GM18951 (cell line): ENCODE measurements around the gene KIF1A.

Experiments
- POLR2A ChIP-seq: IDR thresholded peaks from 4 replicates; pipeline ENCODE4 v1.6.1; 2011; ENCODE audit warnings: mild to moderate bottlenecking; ENCODE audit not compliant: insufficient read length, insufficient read depth; ENCODE audit errors: extremely low read depth
- in situ Hi-C: fragments of 300-500 bp; cut with MboI; formaldehyde crosslinking; loops from one replicate; pipeline ENCODE4 v1.12.0; 2022; ENCODE audit warnings: low sequenced_read_pairs, mixed read lengths, inconsistent platforms; ENCODE audit not compliant: unreplicated experiment

KIF1A gene

DNA sequence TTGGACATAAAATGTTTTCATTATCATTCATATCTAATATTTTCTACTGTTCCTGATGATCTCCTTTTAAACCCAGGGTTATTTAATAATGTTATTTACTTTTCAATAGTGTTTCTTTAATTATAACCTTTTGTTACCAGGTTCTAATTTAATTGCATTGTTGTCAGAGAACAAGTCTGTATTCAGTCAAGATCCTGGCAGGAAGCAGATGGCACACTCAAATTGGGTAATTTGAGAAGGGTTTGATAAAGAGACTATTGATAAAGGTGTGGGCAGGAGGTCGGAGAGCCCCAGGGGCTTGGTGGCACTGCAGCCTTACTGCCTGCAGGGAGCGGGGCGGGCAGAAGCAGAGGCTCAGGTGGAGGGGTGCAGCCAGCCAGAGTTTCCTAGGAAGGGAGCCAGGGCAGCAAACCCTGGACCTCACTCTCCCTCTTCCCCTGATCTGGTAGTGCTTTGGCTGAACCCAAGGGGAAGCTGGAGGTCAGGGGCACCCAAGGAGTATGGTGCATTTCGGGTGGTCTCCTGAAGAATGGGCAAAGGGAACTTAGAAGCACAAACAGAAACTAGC, 2.3 kb upstream of the KIF1A start:
- in situ Hi-C loops = no loop called here

GRCh38 chr2:240821429-240821778, 1.4 kb upstream of the KIF1A start:
- TF ChIP-seq POLR2A = no peak
- in situ Hi-C loops = no loop called here

More for the DNA sequence above, 2.3 kb upstream of the KIF1A start:
- no peak for TF ChIP-seq POLR2A

DNA sequence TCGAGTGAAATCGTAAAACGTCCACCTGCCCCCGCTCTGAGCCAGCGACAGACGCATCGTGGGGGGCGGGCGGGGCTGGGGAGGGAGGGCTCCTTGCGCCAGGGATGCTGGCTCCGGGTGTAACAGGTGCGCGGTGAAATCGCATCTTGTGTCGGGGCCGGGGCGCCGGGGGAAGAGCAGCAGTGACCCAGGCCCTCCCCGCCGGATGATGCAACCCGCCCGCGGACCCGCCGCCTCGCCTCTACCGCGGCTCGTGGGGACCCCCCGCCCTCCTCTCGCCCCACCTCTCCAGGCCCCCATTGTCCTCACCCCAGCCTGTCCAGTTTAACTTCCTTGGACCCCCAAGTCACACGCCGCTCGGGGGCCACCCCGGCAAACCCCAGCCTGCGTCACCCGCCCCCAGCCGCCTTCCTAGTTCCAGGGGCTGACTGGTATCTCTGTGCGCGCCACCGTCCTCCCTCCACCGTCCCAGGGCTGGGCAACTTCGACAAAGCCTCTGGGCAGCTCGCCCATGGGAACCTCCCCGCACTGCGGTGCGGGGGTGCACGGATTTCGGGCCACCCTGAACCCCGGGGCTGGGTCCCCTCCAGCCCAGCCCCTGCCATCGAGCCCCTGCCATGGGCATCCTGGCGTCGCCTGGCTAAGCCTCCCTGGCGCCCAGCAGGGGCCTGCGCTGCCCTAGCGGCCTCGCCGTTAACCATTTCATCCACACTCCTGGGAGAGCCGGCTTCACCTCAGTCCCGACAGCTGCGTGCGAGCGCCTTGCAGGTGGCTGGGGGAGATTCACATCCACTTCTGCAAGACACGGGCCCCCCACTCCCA, 799 bp upstream of the KIF1A start:
- in situ Hi-C loops = no loop called here
- TF ChIP-seq POLR2A = no peak

GRCh38 chr2:240819126-240819857, 727 bp downstream of the KIF1A start:
- no peak for TF ChIP-seq POLR2A
- in situ Hi-C loops = no loop called here

DNA sequence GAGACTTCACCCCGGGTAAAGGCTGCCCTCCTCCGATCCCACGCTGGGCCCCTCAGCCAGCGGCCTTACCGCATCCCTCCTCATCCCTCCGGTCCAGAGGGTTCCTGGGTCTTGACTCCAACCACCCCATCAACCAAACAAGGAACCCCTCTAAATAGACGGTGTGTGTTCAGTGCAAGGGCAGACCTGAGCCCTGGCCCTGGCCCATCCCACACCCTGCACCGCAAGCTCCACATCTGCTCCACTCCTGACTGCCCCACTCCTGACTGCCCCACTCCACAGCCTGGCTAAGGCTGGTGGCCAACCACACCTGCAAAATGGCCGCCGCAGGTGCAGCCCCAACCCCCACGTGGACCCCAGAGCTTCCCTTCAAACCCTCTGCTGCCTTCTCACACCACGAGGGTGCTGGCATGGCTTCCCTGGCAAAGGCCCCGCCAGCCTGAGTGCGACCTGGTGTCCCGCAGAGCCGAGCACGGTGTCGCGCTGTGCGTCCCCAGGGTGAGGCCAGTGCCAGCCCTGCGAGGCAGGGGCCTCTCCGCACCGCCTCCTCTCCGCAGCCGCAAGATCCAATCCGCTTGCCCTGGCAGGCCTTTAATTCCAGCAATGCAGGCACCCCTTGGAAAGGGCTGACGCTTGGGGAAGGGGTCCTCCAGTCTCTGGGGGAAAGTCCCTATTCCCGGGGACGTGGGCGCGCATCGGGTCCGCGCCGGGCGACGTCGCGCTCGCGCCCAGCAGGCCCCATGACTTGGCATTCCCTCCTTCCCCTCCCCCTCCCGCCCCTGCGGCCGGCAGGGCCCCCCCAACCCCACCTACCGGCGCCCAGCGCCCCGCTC, 1.5 kb downstream of the KIF1A start:
- in situ Hi-C loops = no loop called here
- no peak for TF ChIP-seq POLR2A

DNA sequence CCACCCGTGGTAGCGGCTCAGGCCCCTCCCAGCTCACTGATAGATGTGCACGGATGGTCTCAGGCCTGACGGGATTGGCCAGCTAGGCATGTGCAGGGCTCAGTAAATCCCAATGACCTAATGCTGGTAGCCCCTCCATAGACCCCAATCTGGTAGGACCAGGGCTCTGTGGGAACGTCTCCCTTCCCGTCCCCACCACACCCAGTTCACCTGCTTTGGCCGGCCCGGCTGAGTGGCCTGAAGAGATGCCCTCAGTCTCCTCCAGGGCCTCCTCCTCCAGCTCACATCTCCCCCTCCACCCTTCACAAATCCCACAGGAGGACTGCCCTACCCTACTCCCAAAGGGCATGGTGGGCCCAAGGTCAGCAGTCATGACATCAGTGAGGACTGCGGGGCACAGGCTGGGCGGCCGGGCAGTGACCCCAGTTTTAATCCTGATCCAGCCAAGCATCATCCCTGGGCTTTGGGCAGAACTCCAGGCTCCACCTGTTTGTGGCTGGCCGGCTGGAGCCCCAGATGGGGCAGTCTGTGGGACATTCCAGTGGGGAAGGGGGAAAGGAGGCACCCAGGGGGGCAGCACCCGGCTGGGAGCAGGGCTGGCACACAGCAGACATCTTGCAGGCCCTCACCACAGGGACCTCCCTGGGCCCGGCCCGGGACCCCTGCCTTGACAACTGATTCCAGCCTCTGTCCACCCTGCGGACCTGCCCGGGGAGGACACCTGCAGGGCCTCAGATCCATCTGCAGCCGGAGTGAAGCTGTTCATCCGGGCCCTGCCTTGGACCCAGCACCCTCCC, 2.3 kb downstream of the KIF1A start:
- no peak for TF ChIP-seq POLR2A
- in situ Hi-C loops = no loop called here

- no peak for TF ChIP-seq POLR2A
- in situ Hi-C loops = no loop called here
Measured at GRCh38 chr2:240816584-240817495, 3.2 kb downstream of the KIF1A start.

GRCh38 chr2:240815761-240816583, 4.0 kb downstream of the KIF1A start:
- TF ChIP-seq POLR2A = no peak
- in situ Hi-C loops = no loop called here

DNA sequence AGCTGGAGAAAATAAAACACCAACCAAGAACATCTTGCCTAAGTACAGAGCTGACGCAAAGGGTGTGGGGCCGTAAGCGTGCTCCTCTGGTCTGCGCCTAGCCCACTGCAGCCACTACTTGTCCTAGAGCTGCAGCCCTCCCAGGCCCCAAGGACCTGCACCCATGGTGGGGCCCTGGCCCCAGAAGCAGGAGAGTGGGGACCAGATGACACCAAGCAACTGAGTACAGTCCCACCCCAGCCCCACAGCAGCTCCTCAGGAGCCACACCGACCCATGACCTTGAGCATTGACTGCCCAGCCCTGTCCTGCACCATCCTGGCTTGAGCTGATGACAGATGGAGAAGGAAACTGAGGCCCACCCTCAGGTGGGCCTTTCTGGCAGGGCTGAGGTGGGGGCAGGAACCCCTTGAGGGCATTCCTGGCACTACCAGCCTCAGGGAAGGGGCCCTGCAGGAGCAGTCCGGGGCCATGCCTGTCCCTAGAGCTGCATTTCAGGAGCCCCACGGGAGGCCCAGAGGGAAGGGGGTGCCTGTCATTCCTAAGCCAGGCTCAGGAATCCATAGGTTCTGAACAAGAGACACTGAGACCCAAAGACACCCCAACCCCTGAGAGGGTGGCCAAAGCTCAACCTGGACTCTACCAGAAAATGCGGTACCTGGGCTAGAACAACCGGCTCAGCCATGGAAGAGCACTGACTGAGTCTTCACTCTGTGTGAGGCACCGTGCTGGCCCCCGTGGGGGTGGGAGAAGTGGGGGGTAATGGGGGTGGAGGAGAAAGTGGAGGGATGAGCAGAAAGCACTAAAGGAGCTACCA, 4.9 kb downstream of the KIF1A start:
- TF ChIP-seq POLR2A = no peak
- in situ Hi-C loops = no loop called here

DNA sequence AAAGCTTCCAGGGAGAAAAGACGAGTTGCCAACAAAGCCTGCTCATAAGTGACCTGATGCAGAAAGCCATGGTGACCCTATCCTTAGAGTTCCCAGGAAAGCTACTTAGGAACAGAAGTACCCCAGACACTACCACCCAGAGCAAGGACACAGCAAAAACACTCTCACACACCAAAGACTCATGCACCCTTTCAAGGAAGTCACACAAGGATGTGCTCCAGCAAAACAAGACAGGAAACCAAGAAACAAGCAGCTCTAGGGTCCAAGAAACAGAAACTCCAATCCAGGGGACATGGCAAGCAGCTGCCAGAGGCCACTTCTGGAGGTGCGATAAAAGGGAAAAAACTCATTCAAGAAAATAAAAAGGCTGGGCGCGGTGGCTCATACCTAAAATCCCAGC, 5.7 kb downstream of the KIF1A start:
- in situ Hi-C loops = no loop called here
- TF ChIP-seq POLR2A = no peak
